ENCODE results near the gene RYR2.

DNA sequence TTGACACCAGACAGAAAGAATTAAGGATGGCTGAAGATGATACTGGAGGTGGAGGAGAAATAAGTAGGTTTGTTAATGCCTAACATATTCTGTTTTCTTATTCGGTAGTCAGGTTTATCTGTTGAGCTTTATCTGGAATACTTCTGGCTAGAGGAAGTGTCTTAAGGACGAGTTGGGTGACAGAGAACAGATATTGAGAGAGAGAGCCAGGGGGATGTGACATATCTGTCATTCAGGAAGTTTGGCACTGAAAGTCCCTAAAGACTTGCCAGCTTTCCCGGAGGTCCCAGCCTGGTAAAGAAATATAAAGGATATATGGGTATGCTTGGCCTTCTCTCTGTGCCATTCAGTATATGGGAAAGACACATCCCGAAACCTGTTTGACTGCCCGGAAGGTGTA, 568.2 kb downstream of the RYR2 start:
- TF ChIP-seq, protein P1, sequence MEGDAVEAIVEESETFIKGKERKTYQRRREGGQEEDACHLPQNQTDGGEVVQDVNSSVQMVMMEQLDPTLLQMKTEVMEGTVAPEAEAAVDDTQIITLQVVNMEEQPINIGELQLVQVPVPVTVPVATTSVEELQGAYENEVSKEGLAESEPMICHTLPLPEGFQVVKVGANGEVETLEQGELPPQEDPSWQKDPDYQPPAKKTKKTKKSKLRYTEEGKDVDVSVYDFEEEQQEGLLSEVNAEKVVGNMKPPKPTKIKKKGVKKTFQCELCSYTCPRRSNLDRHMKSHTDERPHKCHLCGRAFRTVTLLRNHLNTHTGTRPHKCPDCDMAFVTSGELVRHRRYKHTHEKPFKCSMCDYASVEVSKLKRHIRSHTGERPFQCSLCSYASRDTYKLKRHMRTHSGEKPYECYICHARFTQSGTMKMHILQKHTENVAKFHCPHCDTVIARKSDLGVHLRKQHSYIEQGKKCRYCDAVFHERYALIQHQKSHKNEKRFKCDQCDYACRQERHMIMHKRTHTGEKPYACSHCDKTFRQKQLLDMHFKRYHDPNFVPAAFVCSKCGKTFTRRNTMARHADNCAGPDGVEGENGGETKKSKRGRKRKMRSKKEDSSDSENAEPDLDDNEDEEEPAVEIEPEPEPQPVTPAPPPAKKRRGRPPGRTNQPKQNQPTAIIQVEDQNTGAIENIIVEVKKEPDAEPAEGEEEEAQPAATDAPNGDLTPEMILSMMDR (IDR thresholded peaks at IDR 0.05), result no peak
- TF ChIP-seq POLR2AphosphoS5 (IDR thresholded peaks at IDR 0.05), result no peak
- TF ChIP-seq POLR2A (IDR thresholded peaks at IDR 0.05), result no peak
